Heart left ventricle (tissue), 16 donors: ENCODE data around the gene HK3. TPM values are rescaled to one million over a fixed set of nuclear protein-coding genes. Genes with fewer than 3 reads are reported as not detected.

Experiments
- ATAC-seq, 4 donors: fragments of 200-7000 bp; cut with Tn5 transposase; one replicate each; pipeline ENCODE4 v1.9.1; 2020 to 2022; ENCODE audit warnings: moderate library complexity in 4 of 4, mild to moderate bottlenecking in 3 of 4, moderate number of reproducible peaks in 1 of 4
- DNase-seq, 5 donors: peaks; one replicate each; pipeline ENCODE4 v3.0.0-alpha.2; 2020
- H3K27ac ChIP-seq, 12 donors: fragments of 200-600 bp; sonication (generic) in 4 of 12; one replicate each; pipeline versions ENCODE4 v1.5.0 to v1.8.0; 2016 to 2022; ENCODE audit warnings: mild to moderate bottlenecking in 2 of 12
- H3K27me3 ChIP-seq, 9 donors: fragments of 200-600 bp; sonication (generic) in 2 of 9; one replicate each; pipeline versions ENCODE4 v1.5.1 to v1.8.0; 2016 to 2022; ENCODE audit warnings: mild to moderate bottlenecking in 3 of 9
- H3K36me3 ChIP-seq, 9 donors: fragments of 200-600 bp; sonication (generic) in 2 of 9; one replicate each; pipeline versions ENCODE4 v1.5.0 to v1.8.0; 2018 to 2022; ENCODE audit warnings: mild to moderate bottlenecking in 2 of 9
- H3K4me1 ChIP-seq, 12 donors: fragments of 200-600 bp; sonication (generic) in 4 of 12; one replicate each; pipeline versions ENCODE4 v1.5.0 to v1.8.0; 2016 to 2022; ENCODE audit warnings: mild to moderate bottlenecking in 3 of 12
- H3K4me3 ChIP-seq, 12 donors: fragments of 200-600 bp; sonication (generic) in 4 of 12; one replicate each; pipeline versions ENCODE4 v1.5.0 to v1.8.0; 2017 to 2022; ENCODE audit warnings: mild to moderate bottlenecking in 9 of 12, moderate library complexity in 4 of 12
- H3K9me3 ChIP-seq, 12 donors: fragments of 200-600 bp; sonication (generic) in 4 of 12; one replicate each; pipeline versions ENCODE4 v1.5.0 to v1.8.0; 2016 to 2022; ENCODE audit warnings: mild to moderate bottlenecking in 1 of 12
- POLR2A ChIP-seq, 2 donors: fragments of 450-650 bp; IDR thresholded peaks; one replicate each; pipeline ENCODE4 v1.6.1; 2017; ENCODE audit warnings: antibody characterized with exemption in 2 of 2, mild to moderate bottlenecking in 2 of 2, moderate library complexity in 2 of 2
- WGBS, 4 donors: extraction: QIAGEN DNeasy Blood & Tissue Kit in 2 of 4; methylation state at CpG; one replicate each; pipeline versions ENCODE4 v1.1.5 to v1.1.7; 2013 to 2018; 5-methylcytosine and 5-hydroxymethylcytosine counted together
- intact Hi-C, 10 donors: fragments of 100-400 bp; cut with DNase I; formaldehyde crosslinking; loops; one replicate each; pipeline versions ENCODE4 v1.11.1 to v1.14.2; 2022
- polyA plus RNA-seq, 2 donors: library from polyadenylated mRNA; stranded (reverse); fragments of 200-250 nt; gene quantifications; one replicate each; pipeline ENCODE4 v1.2.3, GENCODE V29; 2013
- total RNA-seq, 9 donors: library from RNA; depleted of rRNA in 2 of 9; stranded (reverse); fragments of >200 nt in 2 of 9; fragmentation: NEBNext Ultra II Directional in 3 of 9; extraction: Animal tissue kit (Norgen Biotek cat#: 25700) in 3 of 9; gene quantifications; one replicate each; pipeline versions ENCODE4 v1.1.0 to v1.2.4, GENCODE V29; 2016 to 2023
- TF ChIP-seq, protein P1 (sequence below), 12 donors: fragments of 200-600 bp; sonication (generic) in 4 of 12; IDR thresholded peaks; one replicate each; pipeline versions ENCODE4 v1.5.0 to v1.8.0; 2018 to 2022; ENCODE audit warnings: antibody characterized with exemption in 12 of 12, mild to moderate bottlenecking in 5 of 12
- donor health status: ischemic (EF 13 %, LVEDD 7.1; RV severe dilation, severe dysfunction).
- donor health status: healthy with polysubstance abuse.
- donor health status: DM: no; HTN: yes; CAD: no.
- donor health status: DM: no; HTN: no; CAD: no.
- donor health status: ischemic (EF 25% LVEDD 6.9; RV normal size, moderate dysfunction).
- donor health status: ischemic (EF 25% LVEDD 5.7; RV mildly dilated, moderate dysfunction).
- donor health status: healthy.
- donor health status: DM: yes; HTN: yes; CAD: no.
- donor health status: ischemic (EF 35%, LVEDD 5.7; RV mildly dilated, moderate dysfunction).
- donor health status: nonischemic (EF 11% LVEDD 7.7; RV severe dilation, severe dysfunction).
- donor health status: DM: yes; HTN: yes; CAD: no.
- donor health status: PGD.
- donor health status: ischemic (EF 29% LVEDD 5.4; RV normal size, mild dysfunction).
- donor health status: nonischemic (EF 23%, LVEDD 6.1; RV moderate dilation, normal function).

HK3 gene
- total and polyA plus RNA-seq, 11 donors: 0.46 to 44.0 (median 2.5) TPM

- no peak for ATAC-seq
- Histone ChIP-seq H3K9me3 (no peaks in the 10 kb centered on the region), H3K27me3 (peaks cover 12 to 81% (median 26%) of the 10 kb centered on the region in 9 donors), H3K36me3 (no peaks in the 10 kb centered on the region), H3K27ac (no peak overlapping the region), H3K4me1 (no peaks in the 10 kb centered on the region), H3K4me3 (no peak overlapping the region)
- intact Hi-C loops: no loop called here
- WGBS, 4 donors: 13 to 17% (median 16%) methylated on average over 15 to 16 of the region's 16 CpGs
- no peak for DNase-seq
- TF ChIP-seq, protein P1, sequence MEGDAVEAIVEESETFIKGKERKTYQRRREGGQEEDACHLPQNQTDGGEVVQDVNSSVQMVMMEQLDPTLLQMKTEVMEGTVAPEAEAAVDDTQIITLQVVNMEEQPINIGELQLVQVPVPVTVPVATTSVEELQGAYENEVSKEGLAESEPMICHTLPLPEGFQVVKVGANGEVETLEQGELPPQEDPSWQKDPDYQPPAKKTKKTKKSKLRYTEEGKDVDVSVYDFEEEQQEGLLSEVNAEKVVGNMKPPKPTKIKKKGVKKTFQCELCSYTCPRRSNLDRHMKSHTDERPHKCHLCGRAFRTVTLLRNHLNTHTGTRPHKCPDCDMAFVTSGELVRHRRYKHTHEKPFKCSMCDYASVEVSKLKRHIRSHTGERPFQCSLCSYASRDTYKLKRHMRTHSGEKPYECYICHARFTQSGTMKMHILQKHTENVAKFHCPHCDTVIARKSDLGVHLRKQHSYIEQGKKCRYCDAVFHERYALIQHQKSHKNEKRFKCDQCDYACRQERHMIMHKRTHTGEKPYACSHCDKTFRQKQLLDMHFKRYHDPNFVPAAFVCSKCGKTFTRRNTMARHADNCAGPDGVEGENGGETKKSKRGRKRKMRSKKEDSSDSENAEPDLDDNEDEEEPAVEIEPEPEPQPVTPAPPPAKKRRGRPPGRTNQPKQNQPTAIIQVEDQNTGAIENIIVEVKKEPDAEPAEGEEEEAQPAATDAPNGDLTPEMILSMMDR (IDR thresholded peaks at IDR 0.05): no peak
- TF ChIP-seq POLR2A (IDR thresholded peaks at IDR 0.05): no peak
Observed at GRCh38 chr5:176866707-176867310, 32.3 kb downstream of the HK3 start.

DNA sequence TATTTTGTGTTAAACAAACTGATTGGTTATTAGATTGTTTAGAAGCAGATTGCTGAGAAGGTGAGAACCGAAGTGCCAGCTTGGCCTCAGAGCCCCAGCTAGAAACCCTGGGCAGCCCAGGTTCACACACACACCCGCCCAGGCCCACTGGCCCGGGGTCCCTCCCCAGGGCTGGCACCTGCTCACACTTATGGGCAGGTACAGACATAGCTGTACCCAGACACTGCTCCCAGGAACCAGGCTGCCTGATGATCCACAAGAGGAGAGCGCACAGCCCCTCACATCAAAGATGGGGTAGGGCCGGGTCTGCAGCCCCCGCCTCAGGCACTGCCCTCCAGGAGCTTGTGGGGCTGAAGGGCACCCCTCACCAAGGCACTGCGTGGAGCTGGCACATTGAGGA is 33.2 kb downstream of the HK3 start:
- ATAC-seq (no peak), DNase-seq (no peak)
- intact Hi-C loops: no loop called here
- Histone ChIP-seq H3K9me3 (no peaks in the 10 kb centered on the region), H3K4me3 (no peak overlapping the region), H3K27ac (no peak overlapping the region), H3K27me3 (peaks cover 12 to 89% (median 26%) of the 10 kb centered on the region in 9 donors), H3K36me3 (no peaks in the 10 kb centered on the region), H3K4me1 (no peaks in the 10 kb centered on the region)
- TF ChIP-seq, protein P1 (IDR thresholded peaks at IDR 0.05): no peak
- TF ChIP-seq POLR2A (IDR thresholded peaks at IDR 0.05): no peak
- 67 to 82% (median 80%) methylated on average over 7 of the region's 7 CpGs for WGBS, 4 donors

DNA sequence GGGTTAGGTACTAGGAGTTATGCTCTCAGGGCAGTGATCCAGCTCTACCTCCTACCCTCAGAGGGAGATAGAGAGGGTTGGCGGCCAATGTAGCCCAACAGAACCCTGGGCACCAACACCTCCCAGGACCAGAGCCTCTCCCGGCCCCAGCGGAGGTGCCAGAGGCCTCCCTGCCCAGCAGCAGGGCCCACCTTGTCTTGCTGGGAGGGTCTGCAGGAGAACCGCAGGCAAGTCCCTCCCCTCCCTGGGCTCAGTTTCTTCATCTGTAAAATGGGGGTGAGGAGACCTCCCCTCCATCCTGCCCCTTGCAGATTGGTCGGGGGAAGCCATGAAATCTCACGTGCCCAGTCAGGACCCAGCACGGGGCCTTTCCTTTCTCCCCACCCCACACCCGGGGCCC is 34.4 kb downstream of the HK3 start:
- H3K27me3 ChIP-seq: peaks cover 12 to 95% (median 26%) of the 10 kb centered on the region in 9 donors
- H3K9me3 ChIP-seq: no peaks in the 10 kb centered on the region
- DNase-seq (no peak), ATAC-seq (no peak)
- H3K27ac ChIP-seq: no peak overlapping the region
- no peaks in the 10 kb centered on the region for H3K36me3 ChIP-seq
- intact Hi-C loops: no loop called here
- WGBS, 4 donors: 81 to 86% (median 84%) methylated on average over 6 to 8 of the region's 8 CpGs
- H3K4me1 ChIP-seq: no peaks in the 10 kb centered on the region
- no peak overlapping the region for H3K4me3 ChIP-seq
- TF ChIP-seq, protein P1 (IDR thresholded peaks at IDR 0.05): no peak
- TF ChIP-seq POLR2A (IDR thresholded peaks at IDR 0.05): no peak

DNA sequence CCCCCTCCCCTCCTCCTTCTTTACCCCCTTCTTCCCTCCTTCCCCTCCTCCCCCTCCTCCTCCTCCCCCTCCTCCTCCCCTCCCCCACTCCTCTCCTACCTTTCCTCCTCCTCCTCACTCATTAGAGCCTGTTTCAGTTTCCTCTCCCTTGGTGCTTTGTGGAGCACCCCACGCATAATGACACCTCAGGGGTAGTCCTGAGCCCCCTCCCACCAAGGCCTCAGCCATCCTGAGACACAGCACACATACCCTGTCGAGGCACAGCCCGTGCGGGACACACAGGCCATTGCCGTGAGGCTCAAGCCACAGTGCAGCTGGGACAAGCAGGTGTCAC is 35.4 kb downstream of the HK3 start:
- no peak for ATAC-seq
- peaks cover 12 to 86% (median 26%) of the 10 kb centered on the region in 9 donors for H3K27me3 ChIP-seq
- intact Hi-C loops: no loop called here
- 39 to 45% (median 42%) methylated on average over 5 of the region's 5 CpGs for WGBS, 4 donors
- H3K4me1 ChIP-seq: no peaks in the 10 kb centered on the region
- TF ChIP-seq, protein P1 (IDR thresholded peaks at IDR 0.05): no peak
- no peak for TF ChIP-seq POLR2A (IDR thresholded peaks at IDR 0.05)
- no peak overlapping the region for H3K27ac ChIP-seq
- H3K9me3 ChIP-seq: no peaks in the 10 kb centered on the region
- no peaks in the 10 kb centered on the region for H3K36me3 ChIP-seq
- DNase-seq: no peak
- no peak overlapping the region for H3K4me3 ChIP-seq
